C4-2B (cell line): ENCODE measurements around the gene TMEM163.

Experiments
- H3K27ac ChIP-seq: fragments of 450-650 bp; 2 replicates; pipeline ENCODE4 v1.5.1; 2017
- ZFX ChIP-seq: fragments of 450-650 bp; IDR thresholded peaks from 2 replicates; pipeline ENCODE4 v1.6.1; 2017
- TF ChIP-seq, protein P1 (sequence below): fragments of 450-650 bp; conservative IDR thresholded peaks from 2 replicates; pipeline ENCODE4 v1.5.1; 2017; ENCODE audit warnings: mild to moderate bottlenecking

The TMEM163 gene

GRCh38 chr2:134539981-134540380 lies 178.8 kb downstream of the TMEM163 start:
- TF ChIP-seq, protein P1, sequence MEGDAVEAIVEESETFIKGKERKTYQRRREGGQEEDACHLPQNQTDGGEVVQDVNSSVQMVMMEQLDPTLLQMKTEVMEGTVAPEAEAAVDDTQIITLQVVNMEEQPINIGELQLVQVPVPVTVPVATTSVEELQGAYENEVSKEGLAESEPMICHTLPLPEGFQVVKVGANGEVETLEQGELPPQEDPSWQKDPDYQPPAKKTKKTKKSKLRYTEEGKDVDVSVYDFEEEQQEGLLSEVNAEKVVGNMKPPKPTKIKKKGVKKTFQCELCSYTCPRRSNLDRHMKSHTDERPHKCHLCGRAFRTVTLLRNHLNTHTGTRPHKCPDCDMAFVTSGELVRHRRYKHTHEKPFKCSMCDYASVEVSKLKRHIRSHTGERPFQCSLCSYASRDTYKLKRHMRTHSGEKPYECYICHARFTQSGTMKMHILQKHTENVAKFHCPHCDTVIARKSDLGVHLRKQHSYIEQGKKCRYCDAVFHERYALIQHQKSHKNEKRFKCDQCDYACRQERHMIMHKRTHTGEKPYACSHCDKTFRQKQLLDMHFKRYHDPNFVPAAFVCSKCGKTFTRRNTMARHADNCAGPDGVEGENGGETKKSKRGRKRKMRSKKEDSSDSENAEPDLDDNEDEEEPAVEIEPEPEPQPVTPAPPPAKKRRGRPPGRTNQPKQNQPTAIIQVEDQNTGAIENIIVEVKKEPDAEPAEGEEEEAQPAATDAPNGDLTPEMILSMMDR = no peak
- no peak for TF ChIP-seq ZFX

GRCh38 chr2:134537702-134538101 lies 181.1 kb downstream of the TMEM163 start:
- H3K27ac ChIP-seq = no peak overlapping the region
- TF ChIP-seq, protein P1 = no peak
- TF ChIP-seq ZFX = no peak

More at GRCh38 chr2:134539981-134540380, 178.8 kb downstream of the TMEM163 start:
- no peak overlapping the region for H3K27ac ChIP-seq

DNA sequence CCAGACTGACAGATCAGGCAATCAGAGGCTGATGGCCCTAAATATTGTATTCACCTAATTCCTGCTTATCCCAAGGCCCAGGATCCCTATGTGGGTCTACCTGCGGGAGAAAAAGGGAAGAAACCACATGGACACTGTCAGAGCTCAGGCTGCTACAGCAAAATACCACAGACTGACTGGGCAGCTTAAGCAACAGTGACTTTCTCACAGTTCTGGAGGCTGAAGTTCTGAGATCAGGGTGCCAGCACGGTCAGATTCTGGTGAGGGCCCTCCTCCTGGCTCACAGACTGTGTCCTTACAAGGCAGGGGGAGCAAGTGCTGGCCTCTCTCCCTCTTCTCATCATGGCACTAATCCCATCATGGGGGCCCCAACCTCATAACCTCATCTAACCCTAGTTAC lies 181.7 kb downstream of the TMEM163 start:
- TF ChIP-seq ZFX = no peak
- TF ChIP-seq, protein P1 = no peak
- no peak overlapping the region for H3K27ac ChIP-seq

- no peak overlapping the region for H3K27ac ChIP-seq
These were observed 182.5 kb downstream of the TMEM163 start for GRCh38 chr2:134536296-134536695.

DNA sequence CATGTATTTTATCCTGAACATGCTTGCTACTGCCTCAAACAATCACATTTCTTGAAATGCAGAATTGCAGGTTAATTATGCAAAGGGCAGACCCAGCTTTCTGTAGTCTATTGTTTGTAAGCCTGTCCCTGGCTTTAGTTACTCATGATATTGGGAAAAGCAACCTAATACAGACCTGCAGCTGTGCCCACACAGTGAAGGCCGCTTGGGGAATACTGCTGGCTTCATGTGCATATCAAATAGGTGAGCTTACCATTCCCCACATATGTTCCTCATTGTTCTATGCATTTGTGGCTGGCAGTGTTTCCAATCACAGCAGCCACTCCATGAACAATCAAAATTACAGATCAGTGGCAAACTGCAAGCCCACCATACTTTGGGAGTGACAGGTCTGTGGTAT lies 186.3 kb downstream of the TMEM163 start:
- no peak overlapping the region for H3K27ac ChIP-seq
- TF ChIP-seq, protein P1 = no peak
- TF ChIP-seq ZFX = no peak

More at GRCh38 chr2:134536296-134536695, 182.5 kb downstream of the TMEM163 start:
- no peak for TF ChIP-seq ZFX
- TF ChIP-seq, protein P1 = no peak

DNA sequence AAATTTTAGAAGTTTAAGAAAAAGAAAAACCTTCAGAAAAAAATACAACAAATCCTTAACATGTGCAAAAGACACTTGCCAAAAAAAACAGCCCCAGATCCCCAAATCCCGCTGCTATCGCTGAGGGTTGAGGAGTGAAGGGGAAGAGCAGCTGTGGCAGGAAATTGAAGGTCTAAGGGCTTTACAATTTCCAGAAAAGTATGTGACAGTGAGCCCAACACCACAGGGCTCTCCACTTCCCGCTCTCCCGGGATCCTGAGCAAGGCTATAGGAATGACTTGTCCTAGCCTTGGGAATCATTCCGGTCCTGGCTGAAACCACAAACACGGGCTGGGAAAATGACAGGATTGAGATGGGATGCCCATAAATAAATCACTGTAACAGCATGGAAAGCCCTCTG lies 191.4 kb downstream of the TMEM163 start:
- TF ChIP-seq ZFX = no peak
- TF ChIP-seq, protein P1 = no peak
- no peak overlapping the region for H3K27ac ChIP-seq

DNA sequence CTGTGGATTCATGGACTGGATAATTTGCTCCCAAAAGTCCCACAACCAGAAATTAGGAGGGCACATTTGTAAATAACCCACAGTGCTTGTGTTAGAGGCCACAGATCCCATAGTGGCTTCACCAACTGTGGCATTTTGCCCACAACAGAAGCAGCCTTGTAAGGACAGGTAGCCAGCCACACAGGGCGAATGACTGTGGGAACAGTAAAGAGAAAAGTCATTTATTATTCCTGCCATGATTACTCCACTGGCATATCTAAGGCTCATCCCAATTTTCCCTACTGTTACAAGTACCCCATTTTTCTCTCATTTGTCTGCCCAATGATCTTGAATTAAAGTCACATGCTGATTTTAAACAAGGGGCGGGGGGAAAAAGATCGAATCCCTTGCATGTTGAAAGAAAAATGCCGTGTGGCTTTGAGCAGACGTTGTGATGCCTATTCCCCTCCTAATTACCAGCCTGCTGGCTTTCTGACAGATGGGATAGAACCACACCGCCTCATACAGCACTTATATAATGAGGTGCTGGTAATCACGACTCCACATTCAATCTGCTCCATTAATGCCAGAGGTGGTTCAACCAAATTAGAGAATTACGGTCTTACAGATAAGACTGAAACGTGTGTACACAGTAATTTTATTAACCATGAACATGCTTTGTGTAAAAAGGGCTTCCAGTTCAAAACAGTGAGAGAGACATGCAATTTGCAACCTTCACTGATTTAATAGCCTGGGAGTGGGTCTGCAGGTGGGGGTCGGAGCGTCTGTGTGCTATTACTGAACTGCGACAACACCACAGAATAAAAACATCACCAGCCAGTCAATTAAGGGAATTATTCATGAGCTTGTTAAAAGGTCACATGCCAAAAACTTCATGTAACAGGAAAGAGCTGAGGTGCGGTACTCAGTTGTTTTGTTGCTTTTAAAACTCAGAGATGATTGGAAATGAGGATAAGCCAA lies 196.0 kb downstream of the TMEM163 start:
- TF ChIP-seq ZFX = no peak
- TF ChIP-seq, protein P1 = no peak
- H3K27ac ChIP-seq = no peak overlapping the region
